Measurements from ENCODE around the gene PEX14. TPM values are rescaled to one million over a fixed set of nuclear protein-coding genes. Genes with fewer than 3 reads are reported as not detected.

PEX14 gene
- total and polyA plus RNA-seq, 10 of the 15 experiments (the other 5 are each of a cell fraction or from before 2014, with no cell fraction given) = 1.4 to 23.2 (median 12.0) TPM

DNA sequence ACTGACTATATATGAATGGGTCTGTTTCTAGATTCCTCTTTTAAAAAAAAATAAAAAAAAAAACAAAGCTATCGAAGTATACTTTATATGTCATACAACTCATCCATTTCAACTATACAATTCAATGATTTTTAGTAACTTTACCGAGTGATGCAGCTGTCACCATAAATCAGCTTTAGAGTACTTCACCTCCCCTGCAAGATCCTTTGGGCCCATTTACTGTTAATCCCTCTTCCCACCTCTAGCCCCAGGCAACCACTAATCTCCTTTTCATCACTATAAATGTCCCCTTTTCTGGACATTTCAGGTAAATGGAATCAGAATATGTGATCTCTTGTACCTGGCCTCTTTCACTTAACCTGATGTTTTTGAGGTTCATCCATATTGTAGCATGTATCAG is 133.9 kb downstream of the PEX14 start:
- ChIA-PET SMC1A (ENCODE audit: uncharacterized antibody, unreplicated experiment) (interaction anchor here (0.7 to 1.4 kb wide), 2 partner anchors 92 to 102 kb away, joined by 3 read pairs; no protein-coding TSS in a partner anchor), POLR2A (no interaction called here), CTCF (interaction anchor here (0.7 to 1.1 kb wide), 2 partner anchors 100 to 1057 kb away, joined by 3 read pairs; no protein-coding TSS in a partner anchor), RAD21 (ENCODE audit: unreplicated experiment) (no interaction called here)
- Histone ChIP-seq H3K9ac (ENCODE audit: control insufficient read depth, insufficient read depth, low read length) (no peak overlapping the region), H3K9me3 (replicated peaks; ENCODE audit: control insufficient read depth, insufficient read depth, low read length) (no peaks in the 10 kb centered on the region), H4K20me1 (ENCODE audit: control insufficient read depth, insufficient read depth) (no peaks in the 10 kb centered on the region), H3K27ac (ENCODE audit: control insufficient read depth, insufficient read depth) (no peak overlapping the region), H3K79me2 (ENCODE audit: control insufficient read depth, insufficient read depth, low read length) (no peaks in the 10 kb centered on the region), H3K4me3 (no peak overlapping the region), H2AFZ (ENCODE audit: control insufficient read depth, low read depth, low read length) (no peak overlapping the region), H3K36me3 (ENCODE audit: control insufficient read depth in 2 of 2, insufficient read depth in 2 of 2, low read length in 1 of 2) (peaks cover 2 to 5% of the 10 kb centered on the region in 2 experiments; a peak in 1 of 4 replicates), H3K4me2 (ENCODE audit: control insufficient read depth, insufficient read depth) (no peak overlapping the region), H3K4me1 (ENCODE audit: control insufficient read depth, insufficient read depth, low read length) (no peaks in the 10 kb centered on the region), H3K27me3 (replicated peaks in 1 of 2; ENCODE audit: control insufficient read depth in 2 of 2, insufficient read depth in 2 of 2, low read length in 1 of 2) (no peaks in the 10 kb centered on the region)
- DNase-seq (ENCODE audit: low read depth, low spot score) (no peak), FAIRE-seq (no peak), ATAC-seq (no peak)
- WGBS (ENCODE audit: insufficient coverage, insufficient replicate concordance, low lambda C conversion rate, missing lambda C conversion rate) = 98% methylated on average over 2 of the region's 2 CpGs
- TF ChIP-seq ZNF622 (IDR thresholded peaks at IDR 0.05) = no peak
- TF ChIP-seq TCF3 (IDR thresholded peaks at IDR 0.05; ENCODE audit: borderline replicate concordance, insufficient read depth, low read depth, low read length) = no peak
- no peak for TF ChIP-seq ZNF384 (IDR thresholded peaks at IDR 0.05; ENCODE audit: borderline replicate concordance, low read depth, low read length)
- TF ChIP-seq NFYA (IDR thresholded peaks at IDR 0.05; ENCODE audit: borderline replicate concordance, low read depth, low read length) = no peak
- TF ChIP-seq SUZ12 (IDR thresholded peaks at IDR 0.05; ENCODE audit: unreplicated experiment) = no peak
- no peak for TF ChIP-seq TAF1 (IDR thresholded peaks at IDR 0.05; ENCODE audit: borderline replicate concordance, low read depth, low read length)
- TF ChIP-seq SMARCA5 (IDR thresholded peaks at IDR 0.05) = no peak
- no peak for TF ChIP-seq CEBPB (IDR thresholded peaks at IDR 0.05; ENCODE audit: borderline replicate concordance in 1 of 2, low read depth in 2 of 2, low read length in 2 of 2)
- no peak for TF ChIP-seq E4F1 (IDR thresholded peaks at IDR 0.05; ENCODE audit: borderline replicate concordance, partially characterized antibody)
- TF ChIP-seq, protein P1, sequence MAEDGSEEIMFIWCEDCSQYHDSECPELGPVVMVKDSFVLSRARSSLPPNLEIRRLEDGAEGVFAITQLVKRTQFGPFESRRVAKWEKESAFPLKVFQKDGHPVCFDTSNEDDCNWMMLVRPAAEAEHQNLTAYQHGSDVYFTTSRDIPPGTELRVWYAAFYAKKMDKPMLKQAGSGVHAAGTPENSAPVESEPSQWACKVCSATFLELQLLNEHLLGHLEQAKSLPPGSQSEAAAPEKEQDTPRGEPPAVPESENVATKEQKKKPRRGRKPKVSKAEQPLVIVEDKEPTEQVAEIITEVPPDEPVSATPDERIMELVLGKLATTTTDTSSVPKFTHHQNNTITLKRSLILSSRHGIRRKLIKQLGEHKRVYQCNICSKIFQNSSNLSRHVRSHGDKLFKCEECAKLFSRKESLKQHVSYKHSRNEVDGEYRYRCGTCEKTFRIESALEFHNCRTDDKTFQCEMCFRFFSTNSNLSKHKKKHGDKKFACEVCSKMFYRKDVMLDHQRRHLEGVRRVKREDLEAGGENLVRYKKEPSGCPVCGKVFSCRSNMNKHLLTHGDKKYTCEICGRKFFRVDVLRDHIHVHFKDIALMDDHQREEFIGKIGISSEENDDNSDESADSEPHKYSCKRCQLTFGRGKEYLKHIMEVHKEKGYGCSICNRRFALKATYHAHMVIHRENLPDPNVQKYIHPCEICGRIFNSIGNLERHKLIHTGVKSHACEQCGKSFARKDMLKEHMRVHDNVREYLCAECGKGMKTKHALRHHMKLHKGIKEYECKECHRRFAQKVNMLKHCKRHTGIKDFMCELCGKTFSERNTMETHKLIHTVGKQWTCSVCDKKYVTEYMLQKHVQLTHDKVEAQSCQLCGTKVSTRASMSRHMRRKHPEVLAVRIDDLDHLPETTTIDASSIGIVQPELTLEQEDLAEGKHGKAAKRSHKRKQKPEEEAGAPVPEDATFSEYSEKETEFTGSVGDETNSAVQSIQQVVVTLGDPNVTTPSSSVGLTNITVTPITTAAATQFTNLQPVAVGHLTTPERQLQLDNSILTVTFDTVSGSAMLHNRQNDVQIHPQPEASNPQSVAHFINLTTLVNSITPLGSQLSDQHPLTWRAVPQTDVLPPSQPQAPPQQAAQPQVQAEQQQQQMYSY (CRISPR knock-in tag; IDR thresholded peaks at IDR 0.05) = no peak
- no peak for TF ChIP-seq HCFC1 (IDR thresholded peaks at IDR 0.05; ENCODE audit: low read length)
- in situ Hi-C loops (cut with MboI) (no loop called here), intact Hi-C loops (cut with micrococcal nuclease; ENCODE audit: unreplicated experiment) (loop anchor here (10.0 kb wide), 1 partner anchor 104 kb away; no protein-coding TSS in a partner anchor)
- BruUV-seq (replicated peaks) = no TSS peak
